HFFc6 (cell line): ENCODE results near the gene BDKRB1. TPM values are rescaled to one million over a fixed set of nuclear protein-coding genes. Genes with fewer than 3 reads are reported as not detected.

Experiments used
- DNase-seq: peaks from one replicate; pipeline ENCODE4 v3.0.0-alpha.2; 2018
- H3K27ac Mint-ChIP-seq: 2 replicates; pipeline ENCODE4 v1.8.0; 2020; ENCODE audit warnings: mild to moderate bottlenecking, mixed read lengths
- H3K27me3 Mint-ChIP-seq: 2 replicates; pipeline ENCODE4 v1.8.0; 2021; ENCODE audit warnings: mild to moderate bottlenecking, moderate library complexity, mixed read lengths; ENCODE audit not compliant: insufficient read depth
- H3K36me3 Mint-ChIP-seq: 2 replicates; pipeline ENCODE4 v1.8.0; 2021; ENCODE audit warnings: low read depth, mixed read lengths
- H3K4me1 Mint-ChIP-seq: 2 replicates; pipeline ENCODE4 v1.8.0; 2020; ENCODE audit warnings: low read depth, mixed read lengths
- H3K4me3 Mint-ChIP-seq: 2 replicates; pipeline ENCODE4 v1.8.0; 2020; ENCODE audit warnings: mild to moderate bottlenecking, moderate library complexity, mixed read lengths
- H3K9me3 Mint-ChIP-seq: 2 replicates; pipeline ENCODE4 v1.8.0; 2020; ENCODE audit warnings: mild to moderate bottlenecking, mixed read lengths
- total RNA-seq, 6 experiments: library from RNA; stranded (reverse); fragmentation: NEBNext Ultra II Directional; extraction: Animal tissue kit (Norgen Biotek cat#: 25700); gene quantifications; 2 replicates in 1 of 6; 3 replicates in 5 of 6; pipeline ENCODE4 v1.2.3, GENCODE V29; 2021
- TF ChIP-seq, protein P1 (sequence below): fragments of 200-600 bp; sonication (generic); IDR thresholded peaks from 2 replicates; pipeline ENCODE4 v1.5.0; 2021; ENCODE audit warnings: antibody characterized with exemption, mild to moderate bottlenecking

Gene BDKRB1
- total RNA-seq, 6 experiments from 2014 or later = 41.5 to 67.8 (median 59.2) TPM

DNA sequence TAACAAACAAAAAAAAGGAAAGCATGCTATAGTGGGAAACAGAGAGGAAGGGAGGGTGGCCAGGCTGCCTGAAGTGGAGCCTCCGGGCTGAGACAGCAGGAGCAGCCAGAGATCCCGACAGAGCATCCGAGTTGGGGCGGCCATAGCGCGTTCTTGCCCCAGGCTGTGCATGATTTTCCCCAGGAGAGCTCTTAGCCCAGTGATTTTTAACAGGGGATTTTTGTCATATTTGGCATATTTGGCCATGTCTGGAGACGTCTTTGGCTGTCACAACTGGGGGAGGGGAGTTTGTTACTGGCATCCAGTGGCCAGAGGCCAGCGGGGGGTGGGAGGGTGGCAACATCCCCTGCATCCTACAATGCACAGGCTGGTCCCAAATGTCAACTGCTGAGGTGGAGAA is 23.6 kb downstream of the BDKRB1 start:
- Mint-ChIP-seq H3K4me1 (peaks cover 28% of the 10 kb centered on the region), H3K36me3 (peaks cover 10% of the 10 kb centered on the region), H3K27me3 (peaks cover 2% of the 10 kb centered on the region; the same call in 1 of the 2 replicates), H3K4me3 (no peak overlapping the region), H3K9me3 (peaks cover 9% of the 10 kb centered on the region), H3K27ac (no peak overlapping the region)
- TF ChIP-seq, protein P1, sequence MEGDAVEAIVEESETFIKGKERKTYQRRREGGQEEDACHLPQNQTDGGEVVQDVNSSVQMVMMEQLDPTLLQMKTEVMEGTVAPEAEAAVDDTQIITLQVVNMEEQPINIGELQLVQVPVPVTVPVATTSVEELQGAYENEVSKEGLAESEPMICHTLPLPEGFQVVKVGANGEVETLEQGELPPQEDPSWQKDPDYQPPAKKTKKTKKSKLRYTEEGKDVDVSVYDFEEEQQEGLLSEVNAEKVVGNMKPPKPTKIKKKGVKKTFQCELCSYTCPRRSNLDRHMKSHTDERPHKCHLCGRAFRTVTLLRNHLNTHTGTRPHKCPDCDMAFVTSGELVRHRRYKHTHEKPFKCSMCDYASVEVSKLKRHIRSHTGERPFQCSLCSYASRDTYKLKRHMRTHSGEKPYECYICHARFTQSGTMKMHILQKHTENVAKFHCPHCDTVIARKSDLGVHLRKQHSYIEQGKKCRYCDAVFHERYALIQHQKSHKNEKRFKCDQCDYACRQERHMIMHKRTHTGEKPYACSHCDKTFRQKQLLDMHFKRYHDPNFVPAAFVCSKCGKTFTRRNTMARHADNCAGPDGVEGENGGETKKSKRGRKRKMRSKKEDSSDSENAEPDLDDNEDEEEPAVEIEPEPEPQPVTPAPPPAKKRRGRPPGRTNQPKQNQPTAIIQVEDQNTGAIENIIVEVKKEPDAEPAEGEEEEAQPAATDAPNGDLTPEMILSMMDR = no peak
- DNase-seq = no peak

DNA sequence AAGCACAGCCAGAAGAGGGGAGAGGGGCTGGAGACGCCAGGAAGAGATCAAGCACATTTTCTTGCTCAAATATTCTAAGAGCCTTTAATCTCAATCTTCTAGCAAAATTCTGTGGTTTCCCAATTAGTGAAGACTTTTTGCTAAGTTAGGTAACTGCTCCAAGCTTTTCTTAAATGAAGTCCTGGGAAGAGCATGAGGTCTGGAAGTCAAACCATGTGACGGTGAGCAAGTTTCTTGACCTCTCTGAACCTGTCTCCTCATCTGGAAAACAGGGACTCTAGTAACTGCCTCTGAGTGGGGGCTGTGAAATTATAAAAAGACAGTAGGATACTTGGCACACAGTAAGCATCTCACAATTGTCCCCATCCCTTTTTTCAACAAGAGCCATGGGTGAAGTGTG is 24.1 kb downstream of the BDKRB1 start:
- H3K4me1 Mint-ChIP-seq = peaks cover 23% of the 10 kb centered on the region
- peaks cover 9% of the 10 kb centered on the region for H3K9me3 Mint-ChIP-seq
- no peak for DNase-seq
- TF ChIP-seq, protein P1 = no peak
- H3K27me3 Mint-ChIP-seq = peaks cover 2% of the 10 kb centered on the region; the same call in 1 of the 2 replicates
- H3K36me3 Mint-ChIP-seq = peaks cover 10% of the 10 kb centered on the region
- H3K4me3 Mint-ChIP-seq = no peak overlapping the region
- no peak overlapping the region; the same call in 1 of the 2 replicates for H3K27ac Mint-ChIP-seq

DNA sequence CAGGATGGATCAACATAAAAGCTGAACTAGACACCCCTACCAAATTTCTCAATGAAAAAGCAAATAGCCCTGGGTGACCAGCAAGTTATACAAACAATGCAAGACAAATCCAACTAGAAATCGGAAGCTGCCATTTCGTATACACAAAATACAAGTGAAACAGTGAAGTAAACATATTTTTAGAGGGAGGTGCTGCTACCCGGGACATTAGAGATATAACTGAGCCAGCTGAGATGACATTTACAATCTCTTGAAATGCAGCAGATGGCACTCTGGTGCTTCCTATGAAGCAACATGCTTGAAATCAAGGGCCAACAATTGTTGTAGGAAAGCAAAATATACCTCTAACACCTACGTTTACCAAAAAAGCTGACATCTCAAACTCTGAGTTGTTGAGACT is 25.5 kb downstream of the BDKRB1 start:
- Mint-ChIP-seq H3K27me3 (peaks cover 2% of the 10 kb centered on the region; the same call in 1 of the 2 replicates), H3K4me1 (peaks cover 21% of the 10 kb centered on the region), H3K27ac (no peak overlapping the region), H3K4me3 (no peak overlapping the region), H3K9me3 (peaks cover 9% of the 10 kb centered on the region), H3K36me3 (peaks cover 10% of the 10 kb centered on the region)
- DNase-seq = no peak
- TF ChIP-seq, protein P1 = no peak

DNA sequence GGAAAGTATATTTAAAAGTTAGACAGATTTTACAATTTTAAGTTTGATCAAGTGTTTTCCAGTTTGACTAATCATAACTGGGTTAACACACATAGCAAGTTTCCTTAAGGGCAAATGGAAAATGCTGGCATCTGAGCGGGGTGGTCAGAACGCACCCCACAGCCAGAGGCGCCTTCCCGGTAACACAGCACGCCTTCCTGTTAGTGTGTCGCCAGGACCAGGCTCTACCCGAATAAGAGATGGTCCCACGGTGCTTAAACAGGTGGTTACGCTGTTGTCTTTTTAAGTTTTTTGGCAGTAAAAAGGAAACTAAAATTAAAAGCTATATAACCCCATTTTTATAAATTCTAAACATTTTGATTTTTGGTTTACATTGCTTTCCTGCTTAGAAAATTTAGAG is 28.0 kb downstream of the BDKRB1 start:
- Mint-ChIP-seq H3K4me1 (peaks cover 21% of the 10 kb centered on the region), H3K9me3 (no peaks in the 10 kb centered on the region), H3K36me3 (peaks cover 5% of the 10 kb centered on the region; the same call in 1 of the 2 replicates), H3K27me3 (no peaks in the 10 kb centered on the region), H3K27ac (no peak overlapping the region), H3K4me3 (no peak overlapping the region)
- DNase-seq = no peak
- TF ChIP-seq, protein P1 = no peak

DNA sequence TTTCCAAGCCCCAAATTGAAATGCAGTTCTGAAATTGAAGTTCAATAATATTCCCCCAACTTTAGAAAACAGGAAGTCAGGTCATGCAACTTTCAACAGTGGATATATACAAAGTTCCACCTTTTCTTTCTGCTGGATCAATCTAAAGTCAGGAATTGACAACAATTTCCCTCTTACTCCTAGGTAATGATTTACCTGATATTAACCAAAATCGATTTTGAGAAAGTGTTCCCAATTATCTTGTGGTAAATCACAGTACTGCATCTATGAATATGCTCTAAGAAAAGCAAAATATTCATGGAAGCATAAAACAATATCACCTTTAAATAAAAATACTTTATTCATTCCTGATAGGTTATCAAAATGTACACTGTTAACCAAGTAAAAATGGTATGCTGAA is 28.4 kb downstream of the BDKRB1 start:
- no peak for DNase-seq
- Mint-ChIP-seq H3K36me3 (peaks cover 5% of the 10 kb centered on the region; the same call in 1 of the 2 replicates), H3K4me3 (no peak overlapping the region), H3K9me3 (no peaks in the 10 kb centered on the region), H3K27ac (no peak overlapping the region), H3K27me3 (no peaks in the 10 kb centered on the region), H3K4me1 (peaks cover 17% of the 10 kb centered on the region)
- TF ChIP-seq, protein P1 = no peak
